NK-92 treated with Interleukin-12 subunit alpha and Interleukin-12 subunit beta, amount 100 ng/mL, for 24 hours (cell line): ENCODE measurements around the gene MBTPS2.
"Not testable (repeated sequence)": the region's sequence is repeated elsewhere in the genome, so short reads cannot be mapped to it uniquely, and the experiment has no call there.

ENCODE experiments used
- DNase-seq: peaks from one replicate; lab custom pipeline; 2025; lab: John Stamatoyannopoulos, UW

Gene MBTPS2

GRCh38 chrX:21839334-21840192 is at the start of gene MBTPS2:
MBTPS2 (plus strand) TSS chrX:21839617; CDS start chrX:21839735, 118 bp downstream.
- DNase-seq, result peak; percentile 67

- DNase-seq, result no peak
Measured at GRCh38 chrX:21798677-21799219, 40.7 kb upstream of the MBTPS2 start.

- DNase-seq, result no peak
Measured at GRCh38 chrX:21799767-21800166, 39.6 kb upstream of the MBTPS2 start.

GRCh38 chrX:21800344-21800770 is 39.1 kb upstream of the MBTPS2 start:
- DNase-seq, result no peak

GRCh38 chrX:21802054-21802670 is 37.3 kb upstream of the MBTPS2 start:
- DNase-seq, result no peak

GRCh38 chrX:21802839-21803238 is 36.6 kb upstream of the MBTPS2 start:
- no peak for DNase-seq

GRCh38 chrX:21806691-21807090 is 32.7 kb upstream of the MBTPS2 start:
- DNase-seq, result no peak

GRCh38 chrX:21811832-21812231 is 27.6 kb upstream of the MBTPS2 start:
- no peak for DNase-seq

GRCh38 chrX:21812628-21813027 is 26.8 kb upstream of the MBTPS2 start:
- no peak for DNase-seq

GRCh38 chrX:21813612-21814368 is 25.6 kb upstream of the MBTPS2 start:
- DNase-seq, result no peak

- DNase-seq, result no peak
Measured at GRCh38 chrX:21816136-21816535, 23.3 kb upstream of the MBTPS2 start.

GRCh38 chrX:21820170-21820569 is 19.2 kb upstream of the MBTPS2 start:
- not testable (repeated sequence) for DNase-seq

GRCh38 chrX:21821875-21822274 is 17.5 kb upstream of the MBTPS2 start:
- no peak for DNase-seq

GRCh38 chrX:21831496-21831895 is 7.9 kb upstream of the MBTPS2 start:
- DNase-seq, result no peak

GRCh38 chrX:21837056-21837455 is 2.4 kb upstream of the MBTPS2 start:
- DNase-seq, result no peak

GRCh38 chrX:21838937-21839333 is 482 bp upstream of the MBTPS2 start:
- DNase-seq, result no peak

- no peak for DNase-seq
Measured at GRCh38 chrX:21840193-21840545, 752 bp downstream of the MBTPS2 start.

GRCh38 chrX:21843179-21843578 is 3.8 kb downstream of the MBTPS2 start:
- DNase-seq, result no peak

- DNase-seq, result no peak
Measured at GRCh38 chrX:21845096-21845495, 5.7 kb downstream of the MBTPS2 start.

GRCh38 chrX:21847342-21847741 is 7.9 kb downstream of the MBTPS2 start:
- DNase-seq, result no peak

- no peak for DNase-seq
Measured at GRCh38 chrX:21853578-21853977, 14.2 kb downstream of the MBTPS2 start.

GRCh38 chrX:21855937-21856415 is 16.6 kb downstream of the MBTPS2 start, which contains the start of gene YY2:
YY2 (plus strand) TSS chrX:21855987; CDS start chrX:21856485, 498 bp downstream.
- DNase-seq, result no peak
